Ureter (tissue), 1 donor: ENCODE results near the gene PRIMA1. TPM values are rescaled to one million over a fixed set of nuclear protein-coding genes. Genes with fewer than 3 reads are reported as not detected.

Experiments
- DNase-seq: peaks from one replicate; pipeline ENCODE4 v3.0.0-alpha.2; 2020; ENCODE audit warnings: low spot score
- total RNA-seq: library from RNA; stranded (reverse); gene quantifications from one replicate; pipeline ENCODE4 v1.2.4, GENCODE V29; 2023
- donor health status: DM: yes; HTN: yes; CAD: no.

Gene PRIMA1
- total RNA-seq, 1 donor from 2014 or later: 5.9 TPM

GRCh38 chr14:93712838-93713724, 75.2 kb downstream of the PRIMA1 start:
- DNase-seq: no peak

- no peak for DNase-seq
These were observed 76.0 kb downstream of the PRIMA1 start for GRCh38 chr14:93712079-93712837.

GRCh38 chr14:93709249-93709648, 79.0 kb downstream of the PRIMA1 start:
- no peak for DNase-seq

- no peak for DNase-seq
These were observed 79.5 kb downstream of the PRIMA1 start for GRCh38 chr14:93708800-93709199.

- DNase-seq: no peak
These were observed 80.0 kb downstream of the PRIMA1 start for GRCh38 chr14:93708311-93708734.

GRCh38 chr14:93707475-93707874, 80.8 kb downstream of the PRIMA1 start:
- no peak for DNase-seq

GRCh38 chr14:93706360-93706955, 81.8 kb downstream of the PRIMA1 start:
- DNase-seq: no peak

- no peak for DNase-seq
These were observed 82.7 kb downstream of the PRIMA1 start for GRCh38 chr14:93705513-93706156.

GRCh38 chr14:93703941-93704340, 84.3 kb downstream of the PRIMA1 start:
- DNase-seq: no peak

GRCh38 chr14:93702946-93703345, 85.3 kb downstream of the PRIMA1 start:
- no peak for DNase-seq

GRCh38 chr14:93701562-93701961, 86.7 kb downstream of the PRIMA1 start:
- no peak for DNase-seq

GRCh38 chr14:93700928-93701327, 87.4 kb downstream of the PRIMA1 start:
- DNase-seq: no peak

- no peak for DNase-seq
These were observed 94.4 kb downstream of the PRIMA1 start for GRCh38 chr14:93693914-93694313.

- DNase-seq: no peak
These were observed 97.1 kb downstream of the PRIMA1 start for GRCh38 chr14:93691042-93691780.

GRCh38 chr14:93690146-93690545, 98.1 kb downstream of the PRIMA1 start:
- DNase-seq: no peak

- no peak for DNase-seq
These were observed 99.5 kb downstream of the PRIMA1 start for GRCh38 chr14:93688820-93689219.

GRCh38 chr14:93688239-93688666, 100.0 kb downstream of the PRIMA1 start:
- DNase-seq: no peak

- no peak for DNase-seq
These were observed 102.0 kb downstream of the PRIMA1 start for GRCh38 chr14:93686268-93686667.

GRCh38 chr14:93685121-93685895, 103.0 kb downstream of the PRIMA1 start:
- no peak for DNase-seq

- no peak for DNase-seq
These were observed 105.1 kb downstream of the PRIMA1 start for GRCh38 chr14:93683226-93683625.
